Measurements from ENCODE around the gene DDB1.
A peak's percentile ranks its signal among the peaks of the same experiment; 100 is the strongest.

Gene DDB1

DNA sequence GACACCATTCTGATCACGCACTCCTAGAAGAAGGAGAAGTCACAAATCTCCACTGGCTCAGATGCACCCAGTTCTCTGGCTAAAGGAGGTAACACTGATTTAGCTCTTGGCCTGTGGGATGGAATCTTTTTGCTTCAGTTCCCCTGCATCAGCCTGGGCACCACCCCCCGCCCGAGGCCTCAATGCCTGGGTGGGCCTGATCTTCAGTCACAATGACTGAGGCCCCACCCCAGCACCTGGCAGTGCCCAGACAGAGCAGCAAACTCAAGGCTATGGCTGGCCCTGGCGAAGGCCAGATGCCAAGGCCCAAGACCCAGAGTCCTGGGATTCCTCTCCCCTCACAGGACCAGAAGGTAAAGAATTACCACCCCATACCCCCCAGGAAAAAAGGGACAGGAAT lies 23.8 kb upstream of the DDB1 start:
- Histone ChIP-seq H3K9me3 (ENCODE audit: control extremely low read depth in 1 of 5, control insufficient read depth in 4 of 5, insufficient read depth in 2 of 5, low read depth in 1 of 5, low read length in 4 of 5) (no peaks in the 10 kb centered on the region), H3K36me3 (ENCODE audit: control insufficient read depth in 4 of 4, insufficient read depth in 4 of 4, low read length in 3 of 4) (peaks cover 4 to 24% (median 18%) of the 10 kb centered on the region in 4 experiments), H3K27me3 (replicated peaks in 2 of 5; ENCODE audit: control insufficient read depth in 4 of 5, insufficient read depth in 5 of 5, low read length in 4 of 5) (no peaks in the 10 kb centered on the region), H3K27ac (ENCODE audit: insufficient read depth in 1 of 2, low read depth in 1 of 2, low read length in 2 of 2, poor library complexity in 1 of 2, severe bottlenecking in 2 of 2) (peak overlapping the region in 1 of 2 experiments; percentile 39), H3K4me3 (ENCODE audit: control insufficient read depth in 1 of 7, extremely low read depth in 1 of 7, insufficient read depth in 4 of 7, low read depth in 2 of 7, low read length in 6 of 7) (no peak overlapping the region), H3K4me1 (ENCODE audit: control extremely low read depth in 1 of 4, control insufficient read depth in 4 of 4, insufficient read depth in 4 of 4, low read length in 3 of 4) (peaks cover 12 to 45% (median 37%) of the 10 kb centered on the region in 4 experiments)
- CTCF ChIA-PET: interaction anchor here (1.1 to 22.6 kb wide), 3 partner anchors 19 to 89 kb away, joined by 3 to 244 read pairs (median 113); partner anchors contain the start of genes DDB1 and TKFC
- POLR2A ChIA-PET: no interaction called here
- 89% methylated on average over 3 of the region's 4 CpGs for whole genome bisulfite sequencing (ENCODE audit: insufficient coverage)
- DNase-seq: no peak

DNA sequence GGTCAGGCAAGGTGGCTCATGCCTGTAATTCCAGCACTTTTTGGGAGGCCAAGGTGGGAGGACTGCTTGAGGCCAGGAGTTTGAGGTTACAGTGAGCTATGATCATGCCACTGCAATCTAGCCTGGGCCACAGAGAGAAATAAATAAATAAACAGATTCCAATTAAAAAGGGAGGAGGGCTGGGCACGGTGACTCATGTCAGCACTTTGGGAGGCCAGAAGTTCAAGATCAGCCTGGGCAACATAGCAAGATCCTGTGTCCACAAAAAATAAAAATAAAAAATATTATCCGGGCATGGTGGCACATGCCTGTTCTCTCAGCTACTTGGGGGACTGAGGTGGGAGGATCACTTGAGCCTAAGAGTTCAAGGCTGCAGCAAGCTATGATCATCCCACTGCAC lies 21.3 kb upstream of the DDB1 start:
- Histone ChIP-seq H3K4me1 (ENCODE audit: control extremely low read depth in 1 of 4, control insufficient read depth in 4 of 4, insufficient read depth in 4 of 4, low read length in 3 of 4) (peaks cover 8 to 23% (median 20%) of the 10 kb centered on the region in 4 experiments), H3K9me3 (ENCODE audit: control extremely low read depth in 1 of 5, control insufficient read depth in 4 of 5, insufficient read depth in 2 of 5, low read depth in 1 of 5, low read length in 4 of 5) (no peaks in the 10 kb centered on the region), H3K27ac (ENCODE audit: insufficient read depth in 1 of 2, low read depth in 1 of 2, low read length in 2 of 2, poor library complexity in 1 of 2, severe bottlenecking in 2 of 2) (no peak overlapping the region), H3K4me3 (ENCODE audit: control insufficient read depth in 1 of 7, extremely low read depth in 1 of 7, insufficient read depth in 4 of 7, low read depth in 2 of 7, low read length in 6 of 7) (no peak overlapping the region), H3K36me3 (ENCODE audit: control insufficient read depth in 4 of 4, insufficient read depth in 4 of 4, low read length in 3 of 4) (peaks cover 5 to 44% (median 29%) of the 10 kb centered on the region in 4 experiments), H3K27me3 (replicated peaks in 2 of 5; ENCODE audit: control insufficient read depth in 4 of 5, insufficient read depth in 5 of 5, low read length in 4 of 5) (no peaks in the 10 kb centered on the region)
- no peak for DNase-seq
- no CpG with 5 or more reads among the region's 2 CpGs for WGBS (ENCODE audit: insufficient coverage)
- CTCF ChIA-PET: interaction anchor here (1.1 to 22.6 kb wide), 4 partner anchors 15 to 48 kb away, joined by 4 to 244 read pairs (median 11); partner anchors contain the start of genes DDB1 and TKFC
- POLR2A ChIA-PET: no interaction called here

DNA sequence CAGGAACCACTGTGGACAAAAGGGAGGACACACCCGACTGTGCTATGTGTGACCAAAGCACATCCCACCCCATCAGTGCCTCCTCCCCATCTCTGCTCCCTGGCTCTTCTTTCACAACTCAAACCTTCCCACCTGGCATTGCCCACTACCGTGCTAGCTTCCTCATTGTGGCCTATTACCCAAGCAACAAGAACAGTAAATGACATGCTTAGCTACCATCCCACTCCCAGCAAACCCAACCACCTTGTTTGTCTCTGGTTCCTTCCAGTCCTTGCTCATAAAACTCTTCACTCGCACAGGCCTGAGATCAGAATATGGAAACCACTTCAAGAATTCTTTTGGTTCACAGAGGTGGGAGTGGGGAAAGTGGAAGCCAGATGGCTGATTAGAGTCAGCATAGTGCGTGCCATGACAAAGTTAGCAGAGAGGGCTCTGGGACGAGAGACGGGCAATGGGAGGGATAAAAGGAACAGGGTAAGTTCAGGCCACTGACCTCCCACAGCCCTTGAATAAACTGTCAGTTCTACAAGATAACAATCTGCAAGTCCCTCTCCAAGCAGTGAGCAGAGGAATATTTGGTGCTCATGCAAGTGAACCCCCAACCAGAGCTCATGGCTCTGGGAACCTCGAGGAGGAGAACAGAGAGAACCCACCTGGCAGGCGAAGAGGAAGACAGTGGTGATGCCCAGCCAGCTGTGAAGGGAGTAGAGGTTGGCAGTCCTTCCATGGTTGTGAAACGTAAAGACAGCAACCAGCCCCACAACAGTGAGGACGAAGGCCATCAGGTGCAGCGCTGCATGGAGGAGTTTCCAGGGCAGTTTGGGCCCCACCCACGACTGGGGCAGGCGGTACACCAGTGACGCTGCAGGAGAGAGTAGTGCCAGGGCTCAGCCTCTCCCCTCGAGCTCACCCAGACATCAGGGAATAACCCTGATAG lies 20.5 kb upstream of the DDB1 start:
- Histone ChIP-seq H3K27ac (ENCODE audit: insufficient read depth in 1 of 2, low read depth in 1 of 2, low read length in 2 of 2, poor library complexity in 1 of 2, severe bottlenecking in 2 of 2) (no peak overlapping the region), H3K9me3 (ENCODE audit: control extremely low read depth in 1 of 5, control insufficient read depth in 4 of 5, insufficient read depth in 2 of 5, low read depth in 1 of 5, low read length in 4 of 5) (no peaks in the 10 kb centered on the region), H3K27me3 (replicated peaks in 2 of 5; ENCODE audit: control insufficient read depth in 4 of 5, insufficient read depth in 5 of 5, low read length in 4 of 5) (no peaks in the 10 kb centered on the region), H3K4me3 (ENCODE audit: control insufficient read depth in 1 of 7, extremely low read depth in 1 of 7, insufficient read depth in 4 of 7, low read depth in 2 of 7, low read length in 6 of 7) (no peak overlapping the region), H3K4me1 (ENCODE audit: control extremely low read depth in 1 of 4, control insufficient read depth in 4 of 4, insufficient read depth in 4 of 4, low read length in 3 of 4) (peaks cover 8 to 21% (median 17%) of the 10 kb centered on the region in 4 experiments), H3K36me3 (ENCODE audit: control insufficient read depth in 4 of 4, insufficient read depth in 4 of 4, low read length in 3 of 4) (peaks cover 5 to 51% (median 33%) of the 10 kb centered on the region in 4 experiments)
- ChIA-PET POLR2A (interaction anchor here (1.0 kb wide), 1 partner anchor 8 kb away, joined by 3 read pairs; the partner anchor contains the start of genes CYB561A3 and TMEM138), CTCF (interaction anchor here (1.1 to 22.6 kb wide), 3 partner anchors 16 to 33 kb away, joined by 7 to 244 read pairs (median 15); partner anchors contain the start of genes DDB1 and TKFC)
- WGBS (ENCODE audit: insufficient coverage): 94% methylated on average over 15 of the region's 15 CpGs
- DNase-seq: no peak

DNA sequence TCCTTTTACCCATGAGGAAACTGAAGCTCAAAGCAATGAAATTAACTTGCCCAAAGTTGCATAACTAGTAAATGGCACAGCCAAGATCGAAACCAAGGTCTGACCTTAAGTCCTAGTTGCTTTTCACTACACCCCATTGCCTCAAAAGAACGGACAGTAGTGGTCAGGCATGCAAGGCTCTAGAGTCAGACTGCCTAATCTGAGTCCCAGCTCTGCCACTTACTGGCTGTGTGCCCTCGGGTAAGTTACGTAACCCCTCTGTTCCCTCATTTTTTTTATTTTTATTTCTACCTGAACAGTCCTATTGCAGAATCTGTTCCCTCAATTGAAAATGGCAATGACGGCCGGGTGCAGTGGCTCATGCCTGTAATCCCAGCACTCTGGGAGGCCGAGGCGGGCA lies 19.1 kb upstream of the DDB1 start:
- Histone ChIP-seq H3K4me1 (ENCODE audit: control extremely low read depth in 1 of 4, control insufficient read depth in 4 of 4, insufficient read depth in 4 of 4, low read length in 3 of 4) (peaks cover 2 to 10% (median 8%) of the 10 kb centered on the region in 4 experiments), H3K9me3 (ENCODE audit: control extremely low read depth in 1 of 5, control insufficient read depth in 4 of 5, insufficient read depth in 2 of 5, low read depth in 1 of 5, low read length in 4 of 5) (no peaks in the 10 kb centered on the region), H3K27me3 (replicated peaks in 2 of 5; ENCODE audit: control insufficient read depth in 4 of 5, insufficient read depth in 5 of 5, low read length in 4 of 5) (no peaks in the 10 kb centered on the region), H3K36me3 (ENCODE audit: control insufficient read depth in 4 of 4, insufficient read depth in 4 of 4, low read length in 3 of 4) (peaks cover 5 to 60% (median 37%) of the 10 kb centered on the region in 4 experiments), H3K27ac (ENCODE audit: insufficient read depth in 1 of 2, low read depth in 1 of 2, low read length in 2 of 2, poor library complexity in 1 of 2, severe bottlenecking in 2 of 2) (no peak overlapping the region), H3K4me3 (ENCODE audit: control insufficient read depth in 1 of 7, extremely low read depth in 1 of 7, insufficient read depth in 4 of 7, low read depth in 2 of 7, low read length in 6 of 7) (no peak overlapping the region)
- 86% methylated on average over 8 of the region's 8 CpGs for WGBS (ENCODE audit: insufficient coverage)
- POLR2A ChIA-PET: interaction anchor here (0.8 kb wide), 1 partner anchor 10 kb away, joined by 3 read pairs; the partner anchor contains the start of genes CYB561A3 and TMEM138
- DNase-seq: no peak
- CTCF ChIA-PET: interaction anchor here (0.9 to 22.6 kb wide), 2 partner anchors 14 to 34 kb away, joined by 4 to 244 read pairs; partner anchors contain the start of genes DDB1 and TKFC

DNA sequence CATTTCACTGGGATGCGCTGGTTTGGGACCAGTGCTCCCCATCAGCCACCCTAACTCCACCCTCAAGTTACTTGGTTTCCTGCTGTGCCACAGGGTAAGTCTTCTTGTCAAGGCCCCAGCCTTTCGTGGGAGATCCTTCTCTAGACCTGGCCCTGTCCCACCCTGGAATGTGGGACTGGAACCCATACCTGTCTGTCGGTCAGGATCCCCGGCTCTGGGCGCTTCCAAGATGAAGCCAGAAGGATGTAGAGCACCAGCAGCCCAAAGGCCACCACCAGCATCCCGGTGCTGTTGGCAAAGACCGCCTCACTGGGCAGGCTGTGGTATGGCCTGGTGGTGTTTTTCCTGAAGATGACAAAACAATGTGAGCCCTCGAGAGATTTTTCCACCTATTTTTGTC lies 17.9 kb upstream of the DDB1 start:
- Histone ChIP-seq H3K4me1 (ENCODE audit: control extremely low read depth in 1 of 4, control insufficient read depth in 4 of 4, insufficient read depth in 4 of 4, low read length in 3 of 4) (peaks cover 0 to 10% (median 7%) of the 10 kb centered on the region in 4 experiments), H3K9me3 (ENCODE audit: control extremely low read depth in 1 of 5, control insufficient read depth in 4 of 5, insufficient read depth in 2 of 5, low read depth in 1 of 5, low read length in 4 of 5) (no peaks in the 10 kb centered on the region), H3K36me3 (ENCODE audit: control insufficient read depth in 4 of 4, insufficient read depth in 4 of 4, low read length in 3 of 4) (peaks cover 5 to 60% (median 39%) of the 10 kb centered on the region in 4 experiments), H3K4me3 (ENCODE audit: control insufficient read depth in 1 of 7, extremely low read depth in 1 of 7, insufficient read depth in 4 of 7, low read depth in 2 of 7, low read length in 6 of 7) (no peak overlapping the region), H3K27ac (ENCODE audit: insufficient read depth in 1 of 2, low read depth in 1 of 2, low read length in 2 of 2, poor library complexity in 1 of 2, severe bottlenecking in 2 of 2) (no peak overlapping the region), H3K27me3 (replicated peaks in 2 of 5; ENCODE audit: control insufficient read depth in 4 of 5, insufficient read depth in 5 of 5, low read length in 4 of 5) (no peaks in the 10 kb centered on the region)
- DNase-seq: no peak
- ChIA-PET POLR2A (no interaction called here), CTCF (interaction anchor here (22.6 kb wide), 1 partner anchor 13 kb away, joined by 244 read pairs; the partner anchor contains the start of genes DDB1 and TKFC)
- WGBS (ENCODE audit: insufficient coverage): 92% methylated on average over 8 of the region's 8 CpGs

DNA sequence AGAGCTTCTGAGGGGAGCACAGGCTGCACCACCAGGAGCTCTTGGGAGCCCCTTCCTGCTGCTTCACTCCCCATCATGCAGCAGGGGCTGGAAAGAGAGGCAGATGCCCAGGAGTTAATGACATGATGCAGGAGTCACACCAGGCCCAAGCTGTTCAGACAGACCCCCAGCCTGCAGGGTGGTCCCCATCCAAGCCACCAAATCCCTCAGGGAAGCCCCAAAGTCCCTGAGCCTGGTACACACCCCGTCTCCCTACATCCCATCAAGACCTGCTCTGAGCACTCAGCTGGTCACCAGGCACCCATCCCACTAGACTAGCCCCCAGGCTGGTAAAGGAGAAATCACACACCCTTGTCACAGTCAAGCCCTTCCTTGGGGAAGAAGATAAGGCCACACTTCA lies 17.4 kb upstream of the DDB1 start:
- Histone ChIP-seq H3K27ac (ENCODE audit: insufficient read depth in 1 of 2, low read depth in 1 of 2, low read length in 2 of 2, poor library complexity in 1 of 2, severe bottlenecking in 2 of 2) (no peak overlapping the region), H3K9me3 (ENCODE audit: control extremely low read depth in 1 of 5, control insufficient read depth in 4 of 5, insufficient read depth in 2 of 5, low read depth in 1 of 5, low read length in 4 of 5) (no peaks in the 10 kb centered on the region), H3K4me3 (ENCODE audit: control insufficient read depth in 1 of 7, extremely low read depth in 1 of 7, insufficient read depth in 4 of 7, low read depth in 2 of 7, low read length in 6 of 7) (no peak overlapping the region), H3K4me1 (ENCODE audit: control extremely low read depth in 1 of 4, control insufficient read depth in 4 of 4, insufficient read depth in 4 of 4, low read length in 3 of 4) (peaks cover 0 to 13% (median 9%) of the 10 kb centered on the region in 4 experiments), H3K36me3 (ENCODE audit: control insufficient read depth in 4 of 4, insufficient read depth in 4 of 4, low read length in 3 of 4) (peaks cover 5 to 64% (median 40%) of the 10 kb centered on the region in 4 experiments), H3K27me3 (replicated peaks in 2 of 5; ENCODE audit: control insufficient read depth in 4 of 5, insufficient read depth in 5 of 5, low read length in 4 of 5) (no peaks in the 10 kb centered on the region)
- CTCF ChIA-PET: interaction anchor here (22.6 kb wide), 1 partner anchor 12 kb away, joined by 244 read pairs; the partner anchor contains the start of genes DDB1 and TKFC
- 100% methylated on average over 1 of the region's 1 CpG for WGBS (ENCODE audit: insufficient coverage)
- POLR2A ChIA-PET: no interaction called here
- no peak for DNase-seq
